ENCODE results near the gene SSTR5.

GRCh38 chr16:1063728-1064127, 8.8 kb upstream of the SSTR5 start:
- TF ChIP-seq, protein P1, sequence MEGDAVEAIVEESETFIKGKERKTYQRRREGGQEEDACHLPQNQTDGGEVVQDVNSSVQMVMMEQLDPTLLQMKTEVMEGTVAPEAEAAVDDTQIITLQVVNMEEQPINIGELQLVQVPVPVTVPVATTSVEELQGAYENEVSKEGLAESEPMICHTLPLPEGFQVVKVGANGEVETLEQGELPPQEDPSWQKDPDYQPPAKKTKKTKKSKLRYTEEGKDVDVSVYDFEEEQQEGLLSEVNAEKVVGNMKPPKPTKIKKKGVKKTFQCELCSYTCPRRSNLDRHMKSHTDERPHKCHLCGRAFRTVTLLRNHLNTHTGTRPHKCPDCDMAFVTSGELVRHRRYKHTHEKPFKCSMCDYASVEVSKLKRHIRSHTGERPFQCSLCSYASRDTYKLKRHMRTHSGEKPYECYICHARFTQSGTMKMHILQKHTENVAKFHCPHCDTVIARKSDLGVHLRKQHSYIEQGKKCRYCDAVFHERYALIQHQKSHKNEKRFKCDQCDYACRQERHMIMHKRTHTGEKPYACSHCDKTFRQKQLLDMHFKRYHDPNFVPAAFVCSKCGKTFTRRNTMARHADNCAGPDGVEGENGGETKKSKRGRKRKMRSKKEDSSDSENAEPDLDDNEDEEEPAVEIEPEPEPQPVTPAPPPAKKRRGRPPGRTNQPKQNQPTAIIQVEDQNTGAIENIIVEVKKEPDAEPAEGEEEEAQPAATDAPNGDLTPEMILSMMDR (IDR thresholded peaks at IDR 0.05): no peak
- no peak for TF ChIP-seq EZH2 (IDR thresholded peaks at IDR 0.05; ENCODE audit: borderline replicate concordance, insufficient read depth, low read depth, low read length, poor library complexity, severe bottlenecking)

All from B cell (primary cell).